ENCODE data around the gene SUSD5.
"Not testable (repeated sequence)": the region's sequence is repeated elsewhere in the genome, so short reads cannot be mapped to it uniquely, and the experiment has no call there.

SUSD5 gene

GRCh38 chr3:33111581-33111980 is 107.0 kb downstream of the SUSD5 start:
- DNase-seq: peak in 1 of 5 donors; percentile 60

- not testable (repeated sequence) for DNase-seq
Measured at GRCh38 chr3:33106854-33107253, 111.8 kb downstream of the SUSD5 start.

DNA sequence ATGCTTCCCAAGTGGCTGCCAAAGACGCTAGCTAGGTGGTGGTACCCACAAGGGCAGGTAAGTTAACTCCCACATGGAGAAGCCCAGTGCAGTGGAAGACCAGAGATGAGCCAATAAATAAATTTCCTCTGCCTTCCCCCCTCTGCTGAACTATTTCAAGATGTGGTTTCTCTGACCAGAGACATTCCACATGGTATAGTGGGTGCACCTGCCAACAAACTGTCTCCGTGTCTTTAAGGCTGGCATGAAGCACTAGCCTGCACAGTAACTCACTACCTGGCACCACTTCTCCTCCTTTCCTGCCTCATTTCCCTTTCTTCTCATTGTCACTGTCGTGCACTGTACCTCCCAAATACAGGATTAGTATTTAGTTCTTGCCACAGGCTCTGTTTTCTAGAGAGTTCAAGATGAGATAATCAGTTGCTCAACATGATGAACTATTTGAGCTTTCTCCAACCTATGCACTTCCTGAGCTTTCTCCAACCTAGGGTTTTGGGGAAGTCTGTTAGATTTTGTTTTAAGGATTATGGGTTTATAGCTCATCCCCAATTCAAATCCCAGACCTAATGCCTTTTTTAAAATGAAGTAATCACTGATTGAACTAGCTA is 113.2 kb downstream of the SUSD5 start:
- no peak for DNase-seq

GRCh38 chr3:33104803-33105202 is 113.8 kb downstream of the SUSD5 start:
- no peak for DNase-seq

GRCh38 chr3:33103480-33103879 is 115.1 kb downstream of the SUSD5 start:
- DNase-seq: no peak

- DNase-seq: no peak
Measured at GRCh38 chr3:33103034-33103433, 115.6 kb downstream of the SUSD5 start.

DNA sequence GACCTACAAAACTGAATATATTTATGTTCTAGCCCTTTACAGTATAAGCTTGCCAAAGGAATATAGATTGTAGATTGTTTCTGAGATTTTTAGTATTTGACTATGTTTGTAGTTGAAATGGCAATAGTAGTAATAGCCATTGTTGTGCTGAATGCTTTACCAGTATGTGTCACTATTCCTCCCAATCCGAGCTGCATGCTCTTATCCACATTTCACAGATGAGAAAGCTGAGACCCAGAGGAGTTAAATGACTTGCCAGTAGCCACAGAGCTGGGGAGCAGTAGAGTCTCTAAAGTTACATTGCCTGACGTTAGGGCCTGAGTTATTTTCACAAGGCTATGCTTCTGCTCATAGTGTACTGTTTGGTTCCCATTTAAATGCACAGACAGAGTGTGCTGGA is 118.4 kb downstream of the SUSD5 start:
- no peak for DNase-seq

All from T-helper 1 cell (primary cell).